ENCODE results near the gene ADGRB2.

ADGRB2 gene

GRCh38 chr1:31685795-31686194 lies 78.3 kb downstream of the ADGRB2 start:
- Histone ChIP-seq H3K79me2 (ENCODE audit: insufficient read depth, low read length) (no peaks in the 10 kb centered on the region), H3K27me3 (ENCODE audit: insufficient read depth, low read length, poor library complexity) (peaks cover 14% of the 10 kb centered on the region), H4K20me1 (ENCODE audit: insufficient read depth, low read length) (no peaks in the 10 kb centered on the region), H3K36me3 (ENCODE audit: insufficient read depth, low read length) (no peaks in the 10 kb centered on the region), H2AFZ (ENCODE audit: low read depth, low read length) (no peak overlapping the region), H3K9ac (ENCODE audit: low read depth, low read length) (no peak overlapping the region), H3K27ac (ENCODE audit: low read length) (no peak overlapping the region), H3K9me3 (ENCODE audit: insufficient read depth, low read length, severe bottlenecking) (no peaks in the 10 kb centered on the region), H3K4me1 (ENCODE audit: insufficient read depth, low read length) (no peaks in the 10 kb centered on the region), H3K4me3 (ENCODE audit: low read depth in 1 of 2, low read length in 2 of 2) (no peak overlapping the region), H3K4me2 (ENCODE audit: insufficient read depth, low read length) (no peak overlapping the region)
- no peak for ATAC-seq (ENCODE audit: insufficient read depth, low read depth)
- TF ChIP-seq CTCF (IDR thresholded peaks at IDR 0.05; ENCODE audit: borderline replicate concordance, extremely low read depth, low read length, poor library complexity, severe bottlenecking) = no peak
- TF ChIP-seq EZH2 (IDR thresholded peaks at IDR 0.05; ENCODE audit: borderline replicate concordance, low read depth, low read length, severe bottlenecking) = no peak
- no peak for DNase-seq

DNA sequence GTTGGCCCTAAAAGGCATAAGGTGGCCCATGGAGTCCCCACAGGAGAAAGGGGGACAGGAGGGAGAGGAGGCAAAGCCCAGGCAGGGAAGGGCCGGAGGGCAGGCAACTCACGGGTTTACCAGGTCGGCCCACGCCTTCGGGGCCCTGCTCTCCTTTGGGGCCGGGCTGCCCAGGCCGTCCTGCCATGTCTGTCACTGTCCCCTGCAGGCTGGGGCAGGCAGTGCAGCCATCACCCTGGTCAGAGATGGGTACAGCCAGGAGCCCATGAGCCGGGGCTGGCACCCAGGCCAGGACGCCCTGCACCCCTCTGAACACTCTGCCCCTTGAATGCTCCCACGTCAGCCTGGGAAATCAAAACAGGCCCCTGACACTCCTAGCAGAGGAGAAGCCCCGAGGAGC lies 80.1 kb downstream of the ADGRB2 start:
- H2AFZ ChIP-seq (ENCODE audit: low read depth, low read length) = no peak overlapping the region
- H3K4me3 ChIP-seq (ENCODE audit: low read depth in 1 of 2, low read length in 2 of 2) = no peak overlapping the region
- H3K4me1 ChIP-seq (ENCODE audit: insufficient read depth, low read length) = no peaks in the 10 kb centered on the region
- TF ChIP-seq CTCF (IDR thresholded peaks at IDR 0.05; ENCODE audit: borderline replicate concordance, extremely low read depth, low read length, poor library complexity, severe bottlenecking) (peak; percentile 49), EZH2 (IDR thresholded peaks at IDR 0.05; ENCODE audit: borderline replicate concordance, low read depth, low read length, severe bottlenecking) (no peak)
- H3K9ac ChIP-seq (ENCODE audit: low read depth, low read length) = no peak overlapping the region
- DNase-seq (no peak), ATAC-seq (ENCODE audit: insufficient read depth, low read depth) (peak; percentile 54; the same call in 1 of the 3 replicates)
- peaks cover 23% of the 10 kb centered on the region for H3K27me3 ChIP-seq (ENCODE audit: insufficient read depth, low read length, poor library complexity)
- H4K20me1 ChIP-seq (ENCODE audit: insufficient read depth, low read length) = no peaks in the 10 kb centered on the region
- no peak overlapping the region for H3K4me2 ChIP-seq (ENCODE audit: insufficient read depth, low read length)
- H3K9me3 ChIP-seq (ENCODE audit: insufficient read depth, low read length, severe bottlenecking) = no peaks in the 10 kb centered on the region
- H3K36me3 ChIP-seq (ENCODE audit: insufficient read depth, low read length) = no peaks in the 10 kb centered on the region
- no peaks in the 10 kb centered on the region for H3K79me2 ChIP-seq (ENCODE audit: insufficient read depth, low read length)
- no peak overlapping the region for H3K27ac ChIP-seq (ENCODE audit: low read length)

GRCh38 chr1:31681415-31681814 lies 82.7 kb downstream of the ADGRB2 start:
- Histone ChIP-seq H3K79me2 (ENCODE audit: insufficient read depth, low read length) (no peaks in the 10 kb centered on the region), H3K27me3 (ENCODE audit: insufficient read depth, low read length, poor library complexity) (peaks cover 24% of the 10 kb centered on the region), H3K4me2 (ENCODE audit: insufficient read depth, low read length) (no peak overlapping the region), H3K9me3 (ENCODE audit: insufficient read depth, low read length, severe bottlenecking) (no peaks in the 10 kb centered on the region), H3K4me3 (ENCODE audit: low read depth in 1 of 2, low read length in 2 of 2) (no peak overlapping the region), H4K20me1 (ENCODE audit: insufficient read depth, low read length) (no peaks in the 10 kb centered on the region), H3K9ac (ENCODE audit: low read depth, low read length) (no peak overlapping the region), H3K4me1 (ENCODE audit: insufficient read depth, low read length) (no peaks in the 10 kb centered on the region), H2AFZ (ENCODE audit: low read depth, low read length) (no peak overlapping the region), H3K36me3 (ENCODE audit: insufficient read depth, low read length) (no peaks in the 10 kb centered on the region), H3K27ac (ENCODE audit: low read length) (no peak overlapping the region)
- TF ChIP-seq EZH2 (IDR thresholded peaks at IDR 0.05; ENCODE audit: borderline replicate concordance, low read depth, low read length, severe bottlenecking) (no peak), CTCF (IDR thresholded peaks at IDR 0.05; ENCODE audit: borderline replicate concordance, extremely low read depth, low read length, poor library complexity, severe bottlenecking) (no peak)
- ATAC-seq (ENCODE audit: insufficient read depth, low read depth) (no peak), DNase-seq (no peak)

Measured in DND-41 (cell line).